AG09309 (cell line): ENCODE results near the gene TGFBR2.
"Not testable (repeated sequence)": the region's sequence is repeated elsewhere in the genome, so short reads cannot be mapped to it uniquely, and the experiment has no call there.

Experiments
- DNase-seq: peaks from one replicate; pipeline ENCODE4 v3.0.0-alpha.2; 2010; ENCODE audit warnings: low read depth
- H3K4me3 ChIP-seq: 2 replicates; pipeline ENCODE4 v1.5.1; 2011; ENCODE audit warnings: mild to moderate bottlenecking, low read depth, low read length, moderate library complexity; ENCODE audit not compliant: control insufficient read depth
- TF ChIP-seq, protein P1 (sequence below): IDR thresholded peaks from 2 replicates; pipeline ENCODE4 v1.5.1; 2011; ENCODE audit warnings: mild to moderate bottlenecking, low read depth, low read length, inconsistent platforms; ENCODE audit not compliant: insufficient read depth, control insufficient read depth; ENCODE audit errors: missing control alignments

TGFBR2 gene

DNA sequence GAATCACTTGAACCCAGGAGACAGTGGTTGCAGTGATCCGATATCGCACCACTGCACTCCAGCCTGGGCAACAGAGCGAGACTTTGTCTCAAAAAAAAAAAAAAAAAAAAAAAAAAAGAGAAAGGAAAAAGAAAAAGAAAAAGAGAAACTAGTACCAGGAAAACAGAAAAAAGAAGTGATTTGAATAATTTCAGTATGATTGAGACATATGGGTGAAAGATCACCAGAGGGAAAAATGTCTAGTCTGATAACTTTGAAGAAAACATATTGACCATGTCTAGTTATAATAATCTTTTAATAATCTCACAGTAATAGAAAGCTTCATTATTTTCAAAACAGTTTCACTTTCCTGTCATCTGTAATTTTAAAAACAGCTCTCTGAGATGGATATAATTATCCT lies 16.4 kb downstream of the TGFBR2 start:
- TF ChIP-seq, protein P1, sequence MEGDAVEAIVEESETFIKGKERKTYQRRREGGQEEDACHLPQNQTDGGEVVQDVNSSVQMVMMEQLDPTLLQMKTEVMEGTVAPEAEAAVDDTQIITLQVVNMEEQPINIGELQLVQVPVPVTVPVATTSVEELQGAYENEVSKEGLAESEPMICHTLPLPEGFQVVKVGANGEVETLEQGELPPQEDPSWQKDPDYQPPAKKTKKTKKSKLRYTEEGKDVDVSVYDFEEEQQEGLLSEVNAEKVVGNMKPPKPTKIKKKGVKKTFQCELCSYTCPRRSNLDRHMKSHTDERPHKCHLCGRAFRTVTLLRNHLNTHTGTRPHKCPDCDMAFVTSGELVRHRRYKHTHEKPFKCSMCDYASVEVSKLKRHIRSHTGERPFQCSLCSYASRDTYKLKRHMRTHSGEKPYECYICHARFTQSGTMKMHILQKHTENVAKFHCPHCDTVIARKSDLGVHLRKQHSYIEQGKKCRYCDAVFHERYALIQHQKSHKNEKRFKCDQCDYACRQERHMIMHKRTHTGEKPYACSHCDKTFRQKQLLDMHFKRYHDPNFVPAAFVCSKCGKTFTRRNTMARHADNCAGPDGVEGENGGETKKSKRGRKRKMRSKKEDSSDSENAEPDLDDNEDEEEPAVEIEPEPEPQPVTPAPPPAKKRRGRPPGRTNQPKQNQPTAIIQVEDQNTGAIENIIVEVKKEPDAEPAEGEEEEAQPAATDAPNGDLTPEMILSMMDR: no peak
- no peak for DNase-seq
- H3K4me3 ChIP-seq: no peak overlapping the region

DNA sequence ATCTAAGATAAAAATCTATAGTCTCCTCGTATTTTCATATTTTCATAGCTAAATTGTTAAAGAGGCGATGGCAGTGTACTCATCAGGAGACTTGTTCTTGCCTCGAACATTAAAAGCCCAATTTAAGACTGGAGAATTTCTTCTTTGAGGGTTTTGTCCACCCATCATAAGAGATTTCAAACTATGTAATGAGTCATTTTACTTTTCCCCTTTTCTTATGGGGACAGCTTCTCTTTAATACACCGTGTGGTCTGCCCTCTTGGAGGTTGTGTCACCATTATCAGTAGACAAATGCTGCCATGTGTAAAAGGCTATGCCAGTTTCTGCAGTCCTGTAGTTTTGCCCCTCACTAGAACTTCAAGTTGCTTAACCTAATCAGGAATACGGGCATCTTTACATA lies 16.9 kb downstream of the TGFBR2 start:
- no peak overlapping the region for H3K4me3 ChIP-seq
- DNase-seq: no peak
- TF ChIP-seq, protein P1: no peak

DNA sequence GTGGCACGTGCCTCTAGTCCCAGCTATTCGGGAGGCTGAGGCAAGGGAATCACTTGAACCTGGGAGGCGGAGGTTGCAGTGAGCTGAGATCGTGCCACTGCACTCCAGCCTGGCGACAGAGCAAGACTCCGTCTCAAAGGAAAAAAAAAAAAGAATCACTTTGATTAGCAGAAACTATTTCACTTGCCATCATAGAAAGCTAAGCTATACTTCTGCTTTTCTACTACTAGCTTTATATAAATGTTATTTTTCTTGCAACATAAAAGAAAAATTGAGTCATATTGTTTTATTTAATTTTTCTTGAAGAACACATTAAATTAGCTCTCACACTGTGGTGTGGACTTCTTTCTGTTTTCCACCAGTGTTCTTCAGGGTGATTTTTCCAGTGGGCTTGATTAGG lies 18.1 kb downstream of the TGFBR2 start:
- DNase-seq, H3K4me3 ChIP-seq: not testable (repeated sequence)

DNA sequence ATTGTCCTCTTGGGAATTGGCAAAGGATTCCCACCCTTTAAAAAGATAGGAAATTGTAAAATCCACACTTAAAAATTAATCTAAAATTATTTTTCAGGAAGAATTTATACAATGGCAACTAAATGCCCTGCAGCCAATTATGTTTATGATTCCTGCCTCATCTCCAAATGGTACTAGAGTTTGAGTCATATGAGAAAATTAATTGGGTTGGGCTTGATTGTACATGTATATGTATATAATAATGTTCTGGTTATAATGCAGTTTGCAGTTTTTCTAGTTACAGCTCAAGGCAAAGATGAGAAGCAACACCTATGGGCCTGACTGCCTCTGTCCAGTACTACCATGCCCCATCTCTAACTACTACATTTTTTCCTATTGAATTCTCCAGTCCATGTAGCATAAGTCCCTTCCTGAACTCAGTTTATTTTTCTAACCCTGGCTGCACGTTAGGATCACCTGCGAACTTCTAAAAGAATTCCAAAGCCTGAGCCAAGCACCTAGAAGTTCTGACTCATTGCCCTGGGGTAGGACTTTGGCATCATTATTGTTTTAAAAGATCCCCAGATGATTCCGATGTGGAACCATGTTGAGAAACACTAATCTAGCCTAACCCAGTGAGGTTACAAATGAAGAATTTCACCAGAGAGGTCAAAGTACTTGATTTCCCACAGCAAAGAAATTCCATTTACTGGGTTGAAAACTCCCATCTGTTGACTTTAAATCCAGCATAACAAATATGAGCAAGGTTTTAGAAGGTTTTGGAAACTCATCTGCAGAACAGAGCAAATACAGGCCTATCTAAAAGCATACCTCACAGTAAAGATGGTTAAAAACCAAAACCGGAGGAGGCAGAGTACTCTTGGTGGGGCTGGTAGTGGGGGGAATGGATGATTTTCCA lies 19.4 kb downstream of the TGFBR2 start:
- DNase-seq: peak; percentile 55
- TF ChIP-seq, protein P1: no peak
- H3K4me3 ChIP-seq: no peak overlapping the region

DNA sequence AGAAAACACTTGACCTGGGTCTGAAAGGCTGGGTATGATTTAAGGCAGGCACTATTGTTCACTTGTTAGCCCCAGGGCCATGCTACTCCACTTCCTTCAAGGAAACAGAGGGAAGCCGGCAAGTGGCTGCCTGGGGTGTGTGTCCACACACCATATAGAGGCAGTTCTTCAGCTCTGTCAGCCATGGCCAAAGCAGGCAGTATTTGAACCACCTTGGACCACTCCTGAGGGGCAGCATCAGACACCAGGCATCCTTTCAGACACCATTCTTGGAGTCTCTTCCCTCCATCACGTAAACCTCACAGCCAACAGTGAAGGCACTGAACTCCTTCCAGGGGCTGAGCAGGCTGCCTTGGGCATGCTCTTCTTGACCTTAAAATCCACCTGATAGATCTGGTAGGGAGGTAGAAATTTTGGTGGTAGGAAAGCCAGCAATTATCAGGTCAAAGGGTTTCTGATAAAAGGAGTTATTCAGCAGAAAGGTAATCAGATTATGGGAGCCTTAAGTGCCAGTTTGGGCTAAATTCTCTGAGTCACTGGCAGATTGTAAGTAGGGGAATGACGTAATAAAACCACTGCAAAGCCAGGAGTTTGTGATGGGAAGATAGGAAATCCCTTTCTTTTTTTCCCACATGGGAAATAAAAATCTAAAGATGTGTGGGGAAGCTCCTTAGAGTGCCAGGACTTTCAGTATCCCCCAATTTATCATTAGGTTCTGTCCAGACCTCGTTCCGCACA lies 20.2 kb downstream of the TGFBR2 start:
- DNase-seq: peak; percentile 57
- TF ChIP-seq, protein P1: no peak
- no peak overlapping the region for H3K4me3 ChIP-seq

DNA sequence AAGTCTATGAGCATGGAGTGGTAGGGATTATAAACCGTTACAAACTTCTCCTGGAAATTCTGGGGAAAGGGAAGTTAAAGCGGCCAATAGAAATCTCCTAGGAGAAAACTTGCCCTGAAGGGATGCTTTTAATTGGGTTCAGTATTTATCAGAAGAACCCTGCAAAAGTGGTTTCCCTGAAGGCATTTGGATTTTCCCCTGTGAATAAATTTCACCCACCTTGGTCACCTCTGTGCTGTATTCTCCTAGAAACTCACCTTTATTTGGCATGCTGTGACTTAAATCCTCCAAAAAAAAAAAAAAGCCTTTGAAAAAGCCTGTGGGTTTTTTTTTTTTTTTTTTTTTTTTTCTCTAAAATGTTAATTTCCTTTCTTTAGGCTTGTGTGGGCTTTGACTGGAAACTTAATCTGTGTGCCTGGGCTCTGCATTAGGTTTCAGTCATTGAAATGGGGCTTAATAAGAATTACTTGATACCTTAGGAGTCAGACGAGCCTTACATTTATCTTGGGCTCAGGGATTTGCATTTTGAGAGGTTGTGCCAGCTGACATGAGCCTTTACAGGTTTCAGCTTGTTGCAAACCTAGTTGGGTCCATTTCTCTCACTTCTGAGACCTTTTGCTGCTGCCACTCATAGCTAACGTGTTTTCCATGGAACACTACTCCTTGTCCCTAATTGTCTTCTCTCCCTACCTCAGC lies 22.0 kb downstream of the TGFBR2 start:
- no peak overlapping the region for H3K4me3 ChIP-seq
- DNase-seq: no peak
- TF ChIP-seq, protein P1: no peak
